HEK293 (cell line): ENCODE data around the gene KRT12.

Source experiments
- CTCF ChIA-PET: fragments of 350-600 bp; formaldehyde crosslinking; extraction: SDS; loops from one replicate; lab custom pipeline; 2021; ENCODE audit warnings: antibody characterized with exemption; lab: Yijun Ruan, JAX
- POLR2A ChIA-PET: fragments of 300-600 bp; formaldehyde crosslinking; extraction: SDS; loops from one replicate; lab custom pipeline; 2020; ENCODE audit warnings: antibody characterized with exemption, inconsistent platforms; lab: Yijun Ruan, JAX
- H3K27ac ChIP-seq: fragments of 200-500 bp; sonication (Bioruptor generic); 2 replicates; pipeline ENCODE4 v1.5.1; 2014; ENCODE audit warnings: low read depth, low read length, control low read depth, inconsistent platforms; ENCODE audit errors: extremely low read depth
- H3K36me3 ChIP-seq, 2 experiments: fragments of 200-500 bp in 1 of 2; sonication (Bioruptor generic) in 1 of 2; 1 replicate in 1 of 2; 2 replicates in 1 of 2; pipeline ENCODE4 v1.5.1; 2014 to 2017; ENCODE audit warnings: inconsistent platforms in 2 of 2, low read length in 2 of 2; ENCODE audit not compliant: control insufficient read depth in 2 of 2, insufficient read depth in 1 of 2
- H3K4me1 ChIP-seq: fragments of 200-500 bp; sonication (Bioruptor generic); 2 replicates; pipeline ENCODE4 v1.5.1; 2014; ENCODE audit warnings: mild to moderate bottlenecking, low read length, inconsistent platforms; ENCODE audit not compliant: control insufficient read depth, insufficient read depth
- H3K4me3 ChIP-seq: 2 replicates; pipeline ENCODE4 v1.5.1; 2011; ENCODE audit warnings: low read depth, mild to moderate bottlenecking, control low read depth, low read length, moderate library complexity
- H3K9me3 ChIP-seq: fragments of 200-500 bp; sonication (Bioruptor generic); 2 replicates; pipeline ENCODE4 v1.5.1; 2014; ENCODE audit warnings: low read depth, low read length, inconsistent platforms; ENCODE audit not compliant: control insufficient read depth, insufficient read depth
- KLF8 ChIP-seq: fragments of 450-650 bp; formaldehyde crosslinking; IDR thresholded peaks from 2 replicates; pipeline ENCODE4 v1.5.1; 2016; ENCODE audit warnings: missing biosample characterization, missing genetic modification characterization
- MZF1 ChIP-seq: fragments of 450-650 bp; formaldehyde crosslinking; IDR thresholded peaks from 2 replicates; pipeline ENCODE4 v1.5.1; 2017; ENCODE audit warnings: missing biosample characterization, missing genetic modification characterization, borderline replicate concordance
- PRDM10 ChIP-seq: fragments of 450-650 bp; formaldehyde crosslinking; IDR thresholded peaks from 2 replicates; pipeline ENCODE4 v1.5.1; 2016; ENCODE audit warnings: missing biosample characterization, missing genetic modification characterization
- RBAK ChIP-seq: fragments of 450-650 bp; formaldehyde crosslinking; IDR thresholded peaks from 2 replicates; pipeline ENCODE4 v1.5.1; 2016; ENCODE audit warnings: missing biosample characterization, missing genetic modification characterization
- WT1 ChIP-seq: fragments of 450-650 bp; formaldehyde crosslinking; IDR thresholded peaks from 2 replicates; pipeline ENCODE4 v1.5.1; 2016; ENCODE audit warnings: missing biosample characterization, missing genetic modification characterization
- ZBTB20 ChIP-seq: fragments of 450-650 bp; formaldehyde crosslinking; IDR thresholded peaks from 2 replicates; pipeline ENCODE4 v1.5.1; 2016; ENCODE audit warnings: missing biosample characterization, missing genetic modification characterization
- ZBTB26 ChIP-seq: fragments of 450-650 bp; formaldehyde crosslinking; optimal IDR thresholded peaks from 2 replicates; pipeline ENCODE3; 2016; ENCODE audit warnings: missing biosample characterization, mild to moderate bottlenecking, missing genetic modification characterization
- ZNF175 ChIP-seq: fragments of 450-650 bp; formaldehyde crosslinking; IDR thresholded peaks from 2 replicates; pipeline ENCODE4 v1.5.1; 2016; ENCODE audit warnings: missing biosample characterization, missing genetic modification characterization
- ZNF18 ChIP-seq: fragments of 450-650 bp; formaldehyde crosslinking; IDR thresholded peaks from 2 replicates; pipeline ENCODE4 v1.5.1; 2016; ENCODE audit warnings: missing biosample characterization, missing genetic modification characterization
- ZNF214 ChIP-seq: fragments of 450-650 bp; formaldehyde crosslinking; IDR thresholded peaks from 2 replicates; pipeline ENCODE4 v1.5.1; 2017; ENCODE audit warnings: missing biosample characterization, mild to moderate bottlenecking, missing genetic modification characterization, borderline replicate concordance
- ZNF239 ChIP-seq: fragments of 450-650 bp; formaldehyde crosslinking; IDR thresholded peaks from 2 replicates; pipeline ENCODE4 v1.5.1; 2016; ENCODE audit warnings: missing biosample characterization, missing genetic modification characterization
- ZNF248 ChIP-seq: fragments of 450-650 bp; formaldehyde crosslinking; IDR thresholded peaks from 2 replicates; pipeline ENCODE4 v1.5.1; 2017; ENCODE audit warnings: missing biosample characterization, missing genetic modification characterization
- ZNF292 ChIP-seq: fragments of 450-650 bp; formaldehyde crosslinking; IDR thresholded peaks from 2 replicates; pipeline ENCODE4 v1.5.1; 2016; ENCODE audit warnings: low read depth, missing biosample characterization, missing genetic modification characterization, borderline replicate concordance
- ZNF335 ChIP-seq: fragments of 450-650 bp; formaldehyde crosslinking; conservative IDR thresholded peaks from 2 replicates; pipeline ENCODE4 v1.5.1; 2016; ENCODE audit warnings: missing biosample characterization, missing genetic modification characterization
- ZNF362 ChIP-seq: fragments of 450-650 bp; formaldehyde crosslinking; IDR thresholded peaks from 2 replicates; pipeline ENCODE4 v1.5.1; 2016; ENCODE audit warnings: missing biosample characterization, missing genetic modification characterization
- ZNF449 ChIP-seq: fragments of 450-650 bp; formaldehyde crosslinking; IDR thresholded peaks from 2 replicates; pipeline ENCODE4 v1.5.1; 2017; ENCODE audit warnings: missing biosample characterization, mild to moderate bottlenecking, missing genetic modification characterization, moderate library complexity
- ZNF692 ChIP-seq: fragments of 450-650 bp; formaldehyde crosslinking; IDR thresholded peaks from 2 replicates; pipeline ENCODE4 v1.5.1; 2016; ENCODE audit warnings: missing biosample characterization, missing genetic modification characterization
- ZSCAN16 ChIP-seq: fragments of 450-650 bp; formaldehyde crosslinking; IDR thresholded peaks from 2 replicates; pipeline ENCODE4 v1.5.1; 2016; ENCODE audit warnings: missing biosample characterization, missing genetic modification characterization
- ZSCAN18 ChIP-seq: fragments of 450-650 bp; formaldehyde crosslinking; IDR thresholded peaks from 2 replicates; pipeline ENCODE4 v1.5.1; 2016; ENCODE audit warnings: missing biosample characterization, missing genetic modification characterization
- ZSCAN5A ChIP-seq: fragments of 450-650 bp; formaldehyde crosslinking; IDR thresholded peaks from 2 replicates; pipeline ENCODE4 v1.5.1; 2016; ENCODE audit warnings: missing biosample characterization, missing genetic modification characterization

The KRT12 gene

GRCh38 chr17:40888196-40888720, 21.2 kb upstream of the KRT12 start:
- no peak for TF ChIP-seq ZNF248 (tag by site-specific recombination)
- TF ChIP-seq WT1 (tag by site-specific recombination): no peak
- no peak for TF ChIP-seq ZNF239 (tag by site-specific recombination)
- TF ChIP-seq ZSCAN18 (tag by site-specific recombination): no peak
- TF ChIP-seq RBAK: no peak
- no peak for TF ChIP-seq KLF8
- TF ChIP-seq ZNF175 (tag by site-specific recombination): no peak
- TF ChIP-seq ZNF292 (tag by site-specific recombination): no peak
- no peak for TF ChIP-seq MZF1 (tag by site-specific recombination)
- ChIA-PET CTCF (interaction anchor here (0.5 to 1.2 kb wide), 4 partner anchors 14 to 1334 kb away, joined by 3 to 8 read pairs (median 4); no protein-coding TSS in a partner anchor), POLR2A (no interaction called here)

GRCh38 chr17:40886090-40886489, 19.1 kb upstream of the KRT12 start:
- Histone ChIP-seq H3K36me3 (no peaks in the 10 kb centered on the region), H3K4me1 (no peaks in the 10 kb centered on the region), H3K9me3 (no peaks in the 10 kb centered on the region), H3K27ac (no peak overlapping the region), H3K4me3 (no peak overlapping the region)
- POLR2A ChIA-PET: no interaction called here
- CTCF ChIA-PET: interaction anchor here (0.7 to 2.2 kb wide), 4 partner anchors 13 to 762 kb away, joined by 3 to 5 read pairs (median 4); no protein-coding TSS in a partner anchor
- TF ChIP-seq PRDM10 (tag by site-specific recombination) (peak; percentile 41), ZBTB20 (peak; percentile 87), ZSCAN5A (tag by site-specific recombination) (no peak), ZBTB26 (no peak), ZNF449 (tag by site-specific recombination) (peak; percentile 54; the same call in 1 of the 2 replicates), ZNF18 (tag by site-specific recombination) (0 out of 2 replicates have a peak, but pooled peaks have one; percentile 39), ZNF362 (tag by site-specific recombination) (no peak), ZNF335 (tag by site-specific recombination) (peak; percentile 77), ZNF214 (tag by site-specific recombination) (no peak), ZNF692 (peak; percentile 29; the same call in 1 of the 2 replicates), ZSCAN16 (tag by site-specific recombination) (no peak)

More at GRCh38 chr17:40888196-40888720, 21.2 kb upstream of the KRT12 start:
- Histone ChIP-seq H3K4me1 (no peaks in the 10 kb centered on the region), H3K9me3 (no peaks in the 10 kb centered on the region), H3K4me3 (no peak overlapping the region), H3K27ac (no peak overlapping the region), H3K36me3 (no peaks in the 10 kb centered on the region)
